Measurements from ENCODE around the gene CHKB.

GRCh38 chr22:50544746-50545253 is 37.8 kb downstream of the CHKB start:
- TF ChIP-seq POLR2A (IDR thresholded peaks at IDR 0.05; ENCODE audit: low read length) (no peak), GATA1 (IDR thresholded peaks at IDR 0.05; ENCODE audit: low read depth, low read length) (no peak)
